H9 (cell line): ENCODE measurements around the gene SPOCK3. TPM values are rescaled to one million over a fixed set of nuclear protein-coding genes. Genes with fewer than 3 reads are reported as not detected.

Experiments used
- DNase-seq: peaks from one replicate; pipeline ENCODE4 v3.0.0-alpha.2; 2017
- H2AFZ ChIP-seq: one replicate; pipeline ENCODE4 v1.6.1; 2013; ENCODE audit warnings: mild to moderate bottlenecking, low read length, control low read depth, moderate library complexity
- H2AK5ac ChIP-seq: 2 replicates; pipeline ENCODE4 v1.6.1; 2013; ENCODE audit warnings: low read length, control low read depth, mixed read lengths; ENCODE audit not compliant: insufficient read length
- H2BK120ac ChIP-seq: one replicate; pipeline ENCODE4 v1.6.1; 2013; ENCODE audit warnings: low read depth, mild to moderate bottlenecking, low read length, control low read depth, inconsistent platforms; ENCODE audit not compliant: poor library complexity, severe bottlenecking
- H2BK12ac ChIP-seq: 2 replicates; pipeline ENCODE4 v1.6.1; 2013; ENCODE audit warnings: low read length, control low read depth, mixed read lengths, low read depth; ENCODE audit not compliant: insufficient read length
- H2BK15ac ChIP-seq: 2 replicates; pipeline ENCODE4 v1.6.1; 2013; ENCODE audit warnings: low read depth, low read length, control low read depth
- H2BK20ac ChIP-seq: one replicate; pipeline ENCODE4 v1.6.1; 2013; ENCODE audit warnings: low read depth, mild to moderate bottlenecking, low read length, control low read depth, inconsistent platforms; ENCODE audit not compliant: poor library complexity, severe bottlenecking
- H2BK5ac ChIP-seq: 2 replicates; pipeline ENCODE4 v1.6.1; 2013; ENCODE audit warnings: low read length, control low read depth, mixed read lengths; ENCODE audit not compliant: insufficient read length
- H3K14ac ChIP-seq: 2 replicates; pipeline ENCODE4 v1.6.1; 2013; ENCODE audit warnings: low read length, control low read depth; ENCODE audit not compliant: insufficient read depth
- H3K18ac ChIP-seq: 2 replicates; pipeline ENCODE4 v1.6.1; 2013; ENCODE audit warnings: low read depth, mild to moderate bottlenecking, mixed read lengths, low read length, control low read depth; ENCODE audit not compliant: insufficient read length
- H3K23ac ChIP-seq: 2 replicates; pipeline ENCODE4 v1.6.1; 2013; ENCODE audit warnings: low read length, control low read depth, mixed read lengths, low read depth; ENCODE audit not compliant: insufficient read length
- H3K23me2 ChIP-seq: 2 replicates; pipeline ENCODE4 v1.6.1; 2013; ENCODE audit warnings: low read depth, mild to moderate bottlenecking, mixed read lengths, low read length, control low read depth; ENCODE audit not compliant: insufficient read length, poor library complexity, severe bottlenecking
- H3K27ac ChIP-seq: 2 replicates; pipeline ENCODE4 v1.5.1; 2013; ENCODE audit warnings: low read length, control low read depth, mixed read lengths, low read depth; ENCODE audit not compliant: insufficient read length
- H3K27me3 ChIP-seq: 2 replicates; pipeline ENCODE4 v1.6.1; 2013; ENCODE audit warnings: low read length, control low read depth, inconsistent platforms; ENCODE audit not compliant: insufficient read depth
- H3K4ac ChIP-seq: 2 replicates; pipeline ENCODE4 v1.6.1; 2013; ENCODE audit warnings: low read depth, mild to moderate bottlenecking, control low read depth, inconsistent platforms, low read length, moderate library complexity
- H3K4me1 ChIP-seq: 2 replicates; pipeline ENCODE4 v1.6.1; 2013; ENCODE audit warnings: low read length, control low read depth, inconsistent platforms; ENCODE audit not compliant: insufficient read depth
- H3K4me2 ChIP-seq: 2 replicates; pipeline ENCODE4 v1.6.1; 2013; ENCODE audit warnings: low read length, control low read depth, mixed read lengths; ENCODE audit not compliant: insufficient read length, insufficient read depth
- H3K56ac ChIP-seq: 2 replicates; pipeline ENCODE4 v1.6.1; 2013; ENCODE audit warnings: low read depth, mild to moderate bottlenecking, mixed read lengths, low read length, control low read depth; ENCODE audit not compliant: insufficient read length
- H3K79me1 ChIP-seq: 2 replicates; pipeline ENCODE4 v1.6.1; 2013; ENCODE audit warnings: low read depth, mild to moderate bottlenecking, moderate library complexity, low read length, control low read depth, inconsistent platforms; ENCODE audit not compliant: insufficient read depth, poor library complexity, severe bottlenecking
- H3K79me2 ChIP-seq: 2 replicates; pipeline ENCODE4 v1.6.1; 2013; ENCODE audit warnings: low read length, control low read depth, inconsistent platforms; ENCODE audit not compliant: insufficient read depth
- H3K9ac ChIP-seq: 2 replicates; pipeline ENCODE4 v1.6.1; 2013; ENCODE audit warnings: low read length, control low read depth, mixed read lengths; ENCODE audit not compliant: insufficient read length; ENCODE audit errors: extremely low read depth
- H3K9me3 ChIP-seq: one replicate; pipeline ENCODE4 v1.6.1; 2013; ENCODE audit warnings: low read depth, low read length, inconsistent platforms; ENCODE audit not compliant: control insufficient read depth
- H3T11ph ChIP-seq: one replicate; pipeline ENCODE4 v1.6.1; 2013; ENCODE audit warnings: mild to moderate bottlenecking, low read length, control low read depth, inconsistent platforms
- H4K20me1 ChIP-seq: one replicate; pipeline ENCODE4 v1.6.1; 2013; ENCODE audit not compliant: control insufficient read depth, insufficient read length, insufficient read depth
- H4K5ac ChIP-seq: 2 replicates; pipeline ENCODE4 v1.6.1; 2013; ENCODE audit warnings: low read depth, mild to moderate bottlenecking, mixed read lengths, low read length, control low read depth; ENCODE audit not compliant: insufficient read length
- H4K8ac ChIP-seq: replicated peaks from 2 replicates; pipeline ENCODE4 v1.6.1; 2013; ENCODE audit warnings: low read length, control low read depth, mixed read lengths, low read depth; ENCODE audit not compliant: insufficient read length
- H4K91ac ChIP-seq: 2 replicates; pipeline ENCODE4 v1.6.1; 2013; ENCODE audit warnings: low read depth, mild to moderate bottlenecking, moderate library complexity, mixed read lengths, low read length, control low read depth; ENCODE audit not compliant: insufficient read length
- H3K27ac Mint-ChIP-seq, 3 experiments: 2 replicates in 2 of 3; 3 replicates in 1 of 3; pipeline ENCODE4 v1.8.0; 2020 to 2021; ENCODE audit warnings: mixed read lengths in 3 of 3, mild to moderate bottlenecking in 1 of 3, moderate library complexity in 1 of 3
- H3K27me3 Mint-ChIP-seq: 2 replicates; pipeline ENCODE4 v1.8.0; 2021; ENCODE audit warnings: low read depth, mild to moderate bottlenecking, moderate library complexity, mixed read lengths
- H3K36me3 Mint-ChIP-seq, 3 experiments: 2 replicates in 2 of 3; 3 replicates in 1 of 3; pipeline ENCODE4 v1.8.0; 2020 to 2021; ENCODE audit warnings: low read depth in 3 of 3, mixed read lengths in 3 of 3; ENCODE audit not compliant: insufficient read depth in 1 of 3
- H3K4me1 Mint-ChIP-seq, 2 experiments: 2 replicates each; pipeline ENCODE4 v1.8.0; 2020; ENCODE audit warnings: mixed read lengths in 2 of 2
- H3K4me3 Mint-ChIP-seq, 2 experiments: 2 replicates in 1 of 2; 3 replicates in 1 of 2; pipeline ENCODE4 v1.8.0; 2020 to 2021; ENCODE audit warnings: mild to moderate bottlenecking in 2 of 2, mixed read lengths in 2 of 2, moderate library complexity in 1 of 2
- H3K9me3 Mint-ChIP-seq, 2 experiments: 2 replicates in 1 of 2; 3 replicates in 1 of 2; pipeline ENCODE4 v1.8.0; 2020; ENCODE audit warnings: mild to moderate bottlenecking in 2 of 2, mixed read lengths in 2 of 2, moderate library complexity in 1 of 2
- CTCF ChIP-seq: fragments of 200-600 bp; sonication (generic); conservative IDR thresholded peaks from 3 replicates; pipeline ENCODE4 v1.8.0; 2021; ENCODE audit warnings: antibody characterized with exemption, mild to moderate bottlenecking
- WGBS: extraction: QIAGEN DNeasy Blood & Tissue Kit; methylation state at CpG from one replicate; pipeline ENCODE4 v1.1.7; 2013; ENCODE audit warnings: missing lambda C conversion rate, low lambda C conversion rate, mixed read lengths; ENCODE audit not compliant: insufficient read length; ENCODE audit errors: extremely low coverage; 5-methylcytosine and 5-hydroxymethylcytosine counted together
- total RNA-seq: library from RNA; stranded (reverse); gene quantifications from 2 replicates; pipeline ENCODE4 v1.2.1, GENCODE V29; 2021

Gene SPOCK3
- total RNA-seq, 1 experiment from 2014 or later: 0.28 TPM

GRCh38 chr4:166896254-166896653, 338.0 kb downstream of the SPOCK3 start:
- H2BK15ac ChIP-seq: no peak overlapping the region
- H3K18ac ChIP-seq: no peak overlapping the region
- no peaks in the 10 kb centered on the region for H3K79me2 ChIP-seq
- no peaks in the 10 kb centered on the region for H3K23me2 ChIP-seq
- no peak for TF ChIP-seq CTCF
- H3K56ac ChIP-seq: no peak overlapping the region
- H3K27ac ChIP-seq: no peak overlapping the region
- H4K20me1 ChIP-seq: no peaks in the 10 kb centered on the region
- no peak overlapping the region for H4K5ac ChIP-seq
- no peaks in the 10 kb centered on the region for H3K9me3 Mint-ChIP-seq
- H3K4me2 ChIP-seq: no peak overlapping the region
- H3K4me1 ChIP-seq: no peaks in the 10 kb centered on the region
- H3K4ac ChIP-seq: no peak overlapping the region
- H3K27me3 Mint-ChIP-seq: no peaks in the 10 kb centered on the region
- no peak overlapping the region for H3K4me3 Mint-ChIP-seq
- no peak overlapping the region for H4K8ac ChIP-seq
- H3K27ac Mint-ChIP-seq: no peak overlapping the region; a peak in 1 of 7 replicates
- H3K79me1 ChIP-seq: no peaks in the 10 kb centered on the region
- no peak overlapping the region for H4K91ac ChIP-seq
- H3K27me3 ChIP-seq: no peaks in the 10 kb centered on the region
- H3K23ac ChIP-seq: no peak overlapping the region
- no CpG with 5 or more reads among the region's 3 CpGs for WGBS
- H2BK120ac ChIP-seq: no peak overlapping the region
- no peak overlapping the region for H2AFZ ChIP-seq
- no peak overlapping the region for H3T11ph ChIP-seq
- no peak overlapping the region for H3K9ac ChIP-seq
- H3K9me3 ChIP-seq: no peaks in the 10 kb centered on the region
- no peak overlapping the region for H2BK5ac ChIP-seq
- H2BK12ac ChIP-seq: no peak overlapping the region
- H2AK5ac ChIP-seq: no peak overlapping the region
- H3K14ac ChIP-seq: no peak overlapping the region
- no peak for DNase-seq
- no peaks in the 10 kb centered on the region for H3K36me3 Mint-ChIP-seq
- no peak overlapping the region for H2BK20ac ChIP-seq
- H3K4me1 Mint-ChIP-seq: peaks cover 2 to 10% of the 10 kb centered on the region in 2 experiments; a peak in 2 of 4 replicates
